Measurements from ENCODE around the gene TBC1D2.

Gene TBC1D2

GRCh38 chr9:98302150-98302549 lies 46.7 kb upstream of the TBC1D2 start:
- Histone ChIP-seq H3K4me1 (ENCODE audit: control insufficient read depth in 1 of 2, insufficient read depth in 1 of 2, low read depth in 1 of 2, low read length in 1 of 2) (no peaks in the 10 kb centered on the region), H3K27me3 (peaks cover 12% of the 10 kb centered on the region), H3K27ac (no peak overlapping the region), H3K4me3 (ENCODE audit: low read depth in 1 of 2, low read length in 1 of 2) (no peak overlapping the region), H3K9me3 (no peaks in the 10 kb centered on the region), H3K36me3 (no peaks in the 10 kb centered on the region)
- no peak for TF ChIP-seq CTCF (IDR thresholded peaks at IDR 0.05)

GRCh38 chr9:98300611-98301010 lies 45.2 kb upstream of the TBC1D2 start:
- Histone ChIP-seq H3K27me3 (peaks cover 13% of the 10 kb centered on the region), H3K27ac (no peak overlapping the region), H3K4me1 (ENCODE audit: control insufficient read depth in 1 of 2, insufficient read depth in 1 of 2, low read depth in 1 of 2, low read length in 1 of 2) (no peaks in the 10 kb centered on the region), H3K36me3 (no peaks in the 10 kb centered on the region), H3K4me3 (ENCODE audit: low read depth in 1 of 2, low read length in 1 of 2) (no peak overlapping the region), H3K9me3 (no peaks in the 10 kb centered on the region)
- no peak for TF ChIP-seq CTCF (IDR thresholded peaks at IDR 0.05)

GRCh38 chr9:98298476-98298875 lies 43.0 kb upstream of the TBC1D2 start:
- H3K9me3 ChIP-seq = no peaks in the 10 kb centered on the region
- H3K27ac ChIP-seq = no peak overlapping the region
- H3K4me1 ChIP-seq (ENCODE audit: control insufficient read depth in 1 of 2, insufficient read depth in 1 of 2, low read depth in 1 of 2, low read length in 1 of 2) = no peaks in the 10 kb centered on the region
- no peak for TF ChIP-seq CTCF (IDR thresholded peaks at IDR 0.05)
- peaks cover 18% of the 10 kb centered on the region for H3K27me3 ChIP-seq
- H3K36me3 ChIP-seq = no peaks in the 10 kb centered on the region
- no peak overlapping the region for H3K4me3 ChIP-seq (ENCODE audit: low read depth in 1 of 2, low read length in 1 of 2)

DNA sequence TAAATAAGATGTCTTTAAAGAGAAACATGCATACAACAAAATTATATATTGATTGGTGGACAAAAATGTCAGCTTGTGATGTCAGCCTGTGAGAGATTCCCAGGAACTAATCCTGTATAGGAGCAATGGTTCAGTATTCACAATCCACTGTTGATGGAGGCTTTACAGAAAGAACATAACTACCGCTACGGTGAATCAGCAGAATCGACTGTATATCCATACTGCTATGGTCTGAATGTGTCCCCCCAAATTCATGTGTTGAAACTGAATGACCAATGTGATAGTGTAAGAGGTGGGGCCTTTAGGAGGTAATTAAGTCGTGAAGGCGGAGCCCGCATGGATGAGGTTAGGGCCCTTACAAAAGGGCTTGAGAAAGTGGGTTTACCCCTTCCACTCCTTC lies 40.4 kb upstream of the TBC1D2 start:
- no peak overlapping the region for H3K4me3 ChIP-seq (ENCODE audit: low read depth in 1 of 2, low read length in 1 of 2)
- H3K27me3 ChIP-seq = peaks cover 39% of the 10 kb centered on the region
- no peaks in the 10 kb centered on the region for H3K36me3 ChIP-seq
- TF ChIP-seq CTCF (IDR thresholded peaks at IDR 0.05) = no peak
- H3K9me3 ChIP-seq = no peaks in the 10 kb centered on the region
- H3K27ac ChIP-seq = no peak overlapping the region
- H3K4me1 ChIP-seq (ENCODE audit: control insufficient read depth in 1 of 2, insufficient read depth in 1 of 2, low read depth in 1 of 2, low read length in 1 of 2) = no peaks in the 10 kb centered on the region

DNA sequence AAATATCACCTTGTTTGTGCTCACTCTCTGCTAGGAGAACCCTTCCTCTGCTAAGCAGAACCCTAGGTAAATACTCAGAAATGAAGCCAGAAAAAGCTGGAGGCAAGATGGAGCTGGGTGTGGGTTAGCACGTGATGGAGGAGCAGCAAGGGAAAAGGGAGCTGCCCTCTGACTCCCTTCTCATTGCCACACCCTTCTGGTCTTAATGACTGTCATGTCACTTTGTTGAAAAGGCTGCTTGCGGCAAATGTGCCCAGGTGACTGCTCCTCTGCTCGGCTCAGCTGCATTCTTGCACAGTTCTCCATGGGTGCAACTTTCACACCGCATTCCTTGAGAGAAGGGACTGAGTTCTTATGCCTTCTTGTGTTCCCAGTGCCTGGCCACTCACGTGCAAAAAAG lies 36.4 kb upstream of the TBC1D2 start:
- no peaks in the 10 kb centered on the region for H3K9me3 ChIP-seq
- no peak for TF ChIP-seq CTCF (IDR thresholded peaks at IDR 0.05)
- peaks cover 33% of the 10 kb centered on the region for H3K27me3 ChIP-seq

GRCh38 chr9:98290411-98290810 lies 35.0 kb upstream of the TBC1D2 start:
- H3K4me3 ChIP-seq (ENCODE audit: low read depth in 1 of 2, low read length in 1 of 2) = no peak overlapping the region
- H3K9me3 ChIP-seq = no peaks in the 10 kb centered on the region
- H3K36me3 ChIP-seq = no peaks in the 10 kb centered on the region
- H3K27me3 ChIP-seq = peaks cover 25% of the 10 kb centered on the region
- no peak for TF ChIP-seq CTCF (IDR thresholded peaks at IDR 0.05)
- no peaks in the 10 kb centered on the region for H3K4me1 ChIP-seq (ENCODE audit: control insufficient read depth in 1 of 2, insufficient read depth in 1 of 2, low read depth in 1 of 2, low read length in 1 of 2)
- H3K27ac ChIP-seq = no peak overlapping the region

More for the DNA sequence above, 36.4 kb upstream of the TBC1D2 start:
- no peak overlapping the region for H3K27ac ChIP-seq
- H3K36me3 ChIP-seq = no peaks in the 10 kb centered on the region
- no peak overlapping the region for H3K4me3 ChIP-seq (ENCODE audit: low read depth in 1 of 2, low read length in 1 of 2)
- H3K4me1 ChIP-seq (ENCODE audit: control insufficient read depth in 1 of 2, insufficient read depth in 1 of 2, low read depth in 1 of 2, low read length in 1 of 2) = no peaks in the 10 kb centered on the region

All from neutrophil (primary cell).